RWPE1 (cell line): ENCODE results near the gene MORN3.
"Not testable (repeated sequence)": the region's sequence is repeated elsewhere in the genome, so short reads cannot be mapped to it uniquely, and the experiment has no call there.

Experiments
- CTCF ChIA-PET: fragments of 350-600 bp; sonication (Branson Sonifier 250); formaldehyde crosslinking; extraction: SDS; loops from one replicate; lab custom pipeline; 2021; lab: Yijun Ruan, JAX
- POLR2A ChIA-PET: fragments of 400-600 bp; formaldehyde crosslinking; extraction: SDS; loops from one replicate; lab custom pipeline; 2020; ENCODE audit warnings: antibody characterized with exemption; ENCODE audit not compliant: low non-redundant PET; lab: Yijun Ruan, JAX
- DNase-seq: peaks from one replicate; pipeline ENCODE4 v3.0.0; 2012; ENCODE audit warnings: low spot score
- H3K27ac ChIP-seq: fragments of 450-650 bp; 2 replicates; pipeline ENCODE4 v1.5.1; 2017
- CTCF ChIP-seq: fragments of 450-650 bp; conservative IDR thresholded peaks from 2 replicates; pipeline ENCODE4 v1.5.1; 2017; ENCODE audit warnings: low read depth, mild to moderate bottlenecking

Gene MORN3

GRCh38 chr12:121669521-121669900, at the start of gene MORN3:
TSS of gene MORN3 (minus strand) at chr12:121669654. CDS start at chr12:121669483, 171 bp downstream.
- no peak for TF ChIP-seq CTCF
- ChIA-PET CTCF (interaction anchor here (0.6 to 1.4 kb wide), 3 partner anchors 9 to 161 kb away, joined by 3 to 5 read pairs (median 3); no protein-coding TSS in a partner anchor), POLR2A (no interaction called here)
- peak within 1 kb of the TSS; percentile 23; the same call in 1 of the 2 replicates for H3K27ac ChIP-seq
- DNase-seq, result no peak

- ChIA-PET CTCF (interaction anchor here (2.6 kb wide), 1 partner anchor 75 kb away, joined by 8 read pairs; the partner anchor contains the start of gene RHOF), POLR2A (no interaction called here)
- no peak for TF ChIP-seq CTCF
- H3K27ac ChIP-seq, result no peak overlapping the region
- no peak for DNase-seq
These were observed 49.3 kb upstream of the MORN3 start for GRCh38 chr12:121718653-121719239.

GRCh38 chr12:121717041-121717699, 47.7 kb upstream of the MORN3 start:
- no peak for TF ChIP-seq CTCF
- ChIA-PET POLR2A (no interaction called here), CTCF (interaction anchor here (0.7 to 1.1 kb wide), 2 partner anchors 77 to 218 kb away, joined by 4 to 5 read pairs; partner anchors contain the start of gene RHOF)
- H3K27ac ChIP-seq, result peak overlapping the region; percentile 88
- DNase-seq, result peak; percentile 53

DNA sequence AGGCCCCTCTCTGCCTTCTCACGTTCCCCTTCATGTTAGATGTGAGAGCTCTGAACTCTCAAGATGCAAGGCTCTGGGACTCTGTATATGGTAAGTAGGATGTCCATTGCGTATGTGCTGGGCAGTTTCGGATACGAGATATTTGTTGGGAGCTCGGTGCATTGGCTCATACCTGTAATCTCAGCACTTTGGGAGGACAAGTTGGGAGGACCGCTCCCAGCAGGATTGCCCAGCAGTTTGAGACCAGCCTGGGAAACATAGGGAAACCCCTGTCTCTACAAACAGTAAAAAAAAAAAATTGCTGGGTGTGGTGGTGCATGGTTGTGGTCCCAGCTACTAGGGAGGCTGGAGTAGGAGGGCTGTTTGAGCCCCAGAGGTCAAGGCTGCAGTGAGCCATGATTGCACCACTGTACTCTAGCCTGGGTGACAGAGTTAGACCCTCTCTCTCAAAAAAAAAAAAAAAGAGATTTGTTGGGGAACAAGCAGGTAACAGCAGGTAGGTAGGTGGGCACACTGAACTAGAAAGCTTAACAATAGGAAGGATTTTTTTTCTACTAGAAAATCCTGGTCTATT, 46.5 kb upstream of the MORN3 start:
- POLR2A ChIA-PET, result no interaction called here
- CTCF ChIA-PET, result interaction anchor here (0.7 kb wide), 1 partner anchor 34 kb away, joined by 4 read pairs; no protein-coding TSS in a partner anchor
- H3K27ac ChIP-seq, result peak overlapping the region; percentile 88
- no peak for DNase-seq
- no peak for TF ChIP-seq CTCF

DNA sequence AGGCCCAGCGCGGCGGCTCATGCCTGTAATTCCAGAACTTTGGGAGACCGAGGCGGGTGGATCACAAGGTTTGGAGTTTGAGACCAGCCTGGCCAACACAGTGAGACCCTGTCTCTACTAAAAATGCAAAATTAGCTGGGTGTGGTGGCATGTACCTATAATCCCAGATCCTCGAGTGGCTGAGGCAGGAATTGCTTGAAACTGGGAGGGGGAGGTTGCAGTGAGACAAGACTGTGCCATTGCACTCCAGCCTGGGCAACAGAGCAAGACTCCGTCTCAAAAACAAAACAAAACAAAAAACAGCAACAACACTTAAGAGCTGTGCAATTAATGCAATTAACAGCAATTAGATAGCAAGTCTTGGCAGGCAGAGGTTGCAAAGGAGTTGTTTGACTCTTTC, 45.6 kb upstream of the MORN3 start:
- DNase-seq, POLR2A ChIA-PET, CTCF ChIA-PET: not testable (repeated sequence)
- peak overlapping the region; percentile 88 for H3K27ac ChIP-seq

DNA sequence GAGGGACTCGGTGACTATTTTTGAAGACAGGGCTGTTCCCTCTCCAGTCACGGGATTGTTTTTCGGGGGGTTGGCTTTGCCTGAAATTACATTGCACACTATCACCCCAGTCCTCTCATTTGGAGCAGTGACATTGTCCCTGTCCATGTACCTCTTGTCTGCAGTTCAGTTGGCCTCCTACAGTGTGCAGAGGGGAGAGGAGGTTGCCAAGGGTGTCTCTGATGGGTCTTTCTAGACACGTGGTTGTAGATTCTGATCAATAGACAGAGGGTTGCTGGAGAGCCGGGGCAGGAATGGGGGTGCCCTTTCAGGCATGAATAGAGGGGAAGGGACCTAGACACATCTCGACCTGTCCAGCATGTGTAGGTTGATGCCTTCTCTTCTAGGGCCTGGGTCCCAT, 44.3 kb upstream of the MORN3 start:
- TF ChIP-seq CTCF, result no peak
- DNase-seq, result no peak
- peak overlapping the region; percentile 88 for H3K27ac ChIP-seq
- POLR2A ChIA-PET, result no interaction called here
- CTCF ChIA-PET, result interaction anchor here (1.0 kb wide), 1 partner anchor 9 kb away, joined by 3 read pairs; no protein-coding TSS in a partner anchor
